Measurements from ENCODE around the gene LRCOL1. TPM values are rescaled to one million over a fixed set of nuclear protein-coding genes. Genes with fewer than 3 reads are reported as not detected.

Gene LRCOL1
- total and polyA plus RNA-seq, 2 experiments from 2014 or later, result 1.7 TPM; not detected in 1

DNA sequence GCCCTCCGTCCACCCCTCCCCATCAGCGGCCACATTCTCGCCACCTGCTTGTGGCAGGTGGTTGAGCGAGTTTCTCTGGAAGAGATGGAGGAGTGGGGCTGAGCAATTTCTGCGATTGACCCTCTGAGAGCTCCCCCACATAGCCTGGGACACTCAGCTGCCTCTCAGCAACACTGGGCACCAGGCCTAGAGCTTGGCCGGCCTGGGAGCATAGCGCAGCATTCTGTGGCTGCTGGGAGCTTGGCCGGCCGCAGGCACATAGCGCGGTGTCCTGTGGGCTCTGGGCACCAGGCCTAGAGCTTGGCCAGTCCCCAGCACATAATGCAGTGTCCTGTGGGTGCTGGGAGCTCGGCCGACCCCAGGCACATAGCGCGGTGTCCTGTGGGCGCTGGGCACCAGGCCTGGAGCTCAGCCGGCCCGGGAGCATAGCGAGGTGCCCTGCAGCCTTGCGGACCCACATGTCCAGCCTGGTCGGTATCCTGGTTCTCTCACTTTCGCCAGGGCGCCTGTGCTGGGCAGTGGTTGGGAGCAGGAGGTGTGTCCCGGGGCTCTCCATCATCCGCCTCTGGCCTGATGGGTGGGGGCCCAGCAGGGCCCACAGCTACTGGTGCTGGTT, 43.8 kb downstream of the LRCOL1 start:
- no peak overlapping the region for H3K4me3 ChIP-seq
- H3K36me3 ChIP-seq (ENCODE audit: insufficient read depth), result no peaks in the 10 kb centered on the region; the same call in 1 of the 2 replicates
- H4K20me1 ChIP-seq (replicated peaks; ENCODE audit: insufficient read depth), result peaks cover 32% of the 10 kb centered on the region
- no peak overlapping the region for H3K27ac Mint-ChIP-seq
- H3F3A ChIP-seq (replicated peaks; ENCODE audit: low read depth), result no peaks in the 10 kb centered on the region
- H2AFZ ChIP-seq, result no peak overlapping the region
- peaks cover 12% of the 10 kb centered on the region for H3K27me3 Mint-ChIP-seq (ENCODE audit: insufficient read depth, low read depth, poor library complexity)
- H3K4me2 ChIP-seq, result no peak overlapping the region
- TF ChIP-seq, protein P1, sequence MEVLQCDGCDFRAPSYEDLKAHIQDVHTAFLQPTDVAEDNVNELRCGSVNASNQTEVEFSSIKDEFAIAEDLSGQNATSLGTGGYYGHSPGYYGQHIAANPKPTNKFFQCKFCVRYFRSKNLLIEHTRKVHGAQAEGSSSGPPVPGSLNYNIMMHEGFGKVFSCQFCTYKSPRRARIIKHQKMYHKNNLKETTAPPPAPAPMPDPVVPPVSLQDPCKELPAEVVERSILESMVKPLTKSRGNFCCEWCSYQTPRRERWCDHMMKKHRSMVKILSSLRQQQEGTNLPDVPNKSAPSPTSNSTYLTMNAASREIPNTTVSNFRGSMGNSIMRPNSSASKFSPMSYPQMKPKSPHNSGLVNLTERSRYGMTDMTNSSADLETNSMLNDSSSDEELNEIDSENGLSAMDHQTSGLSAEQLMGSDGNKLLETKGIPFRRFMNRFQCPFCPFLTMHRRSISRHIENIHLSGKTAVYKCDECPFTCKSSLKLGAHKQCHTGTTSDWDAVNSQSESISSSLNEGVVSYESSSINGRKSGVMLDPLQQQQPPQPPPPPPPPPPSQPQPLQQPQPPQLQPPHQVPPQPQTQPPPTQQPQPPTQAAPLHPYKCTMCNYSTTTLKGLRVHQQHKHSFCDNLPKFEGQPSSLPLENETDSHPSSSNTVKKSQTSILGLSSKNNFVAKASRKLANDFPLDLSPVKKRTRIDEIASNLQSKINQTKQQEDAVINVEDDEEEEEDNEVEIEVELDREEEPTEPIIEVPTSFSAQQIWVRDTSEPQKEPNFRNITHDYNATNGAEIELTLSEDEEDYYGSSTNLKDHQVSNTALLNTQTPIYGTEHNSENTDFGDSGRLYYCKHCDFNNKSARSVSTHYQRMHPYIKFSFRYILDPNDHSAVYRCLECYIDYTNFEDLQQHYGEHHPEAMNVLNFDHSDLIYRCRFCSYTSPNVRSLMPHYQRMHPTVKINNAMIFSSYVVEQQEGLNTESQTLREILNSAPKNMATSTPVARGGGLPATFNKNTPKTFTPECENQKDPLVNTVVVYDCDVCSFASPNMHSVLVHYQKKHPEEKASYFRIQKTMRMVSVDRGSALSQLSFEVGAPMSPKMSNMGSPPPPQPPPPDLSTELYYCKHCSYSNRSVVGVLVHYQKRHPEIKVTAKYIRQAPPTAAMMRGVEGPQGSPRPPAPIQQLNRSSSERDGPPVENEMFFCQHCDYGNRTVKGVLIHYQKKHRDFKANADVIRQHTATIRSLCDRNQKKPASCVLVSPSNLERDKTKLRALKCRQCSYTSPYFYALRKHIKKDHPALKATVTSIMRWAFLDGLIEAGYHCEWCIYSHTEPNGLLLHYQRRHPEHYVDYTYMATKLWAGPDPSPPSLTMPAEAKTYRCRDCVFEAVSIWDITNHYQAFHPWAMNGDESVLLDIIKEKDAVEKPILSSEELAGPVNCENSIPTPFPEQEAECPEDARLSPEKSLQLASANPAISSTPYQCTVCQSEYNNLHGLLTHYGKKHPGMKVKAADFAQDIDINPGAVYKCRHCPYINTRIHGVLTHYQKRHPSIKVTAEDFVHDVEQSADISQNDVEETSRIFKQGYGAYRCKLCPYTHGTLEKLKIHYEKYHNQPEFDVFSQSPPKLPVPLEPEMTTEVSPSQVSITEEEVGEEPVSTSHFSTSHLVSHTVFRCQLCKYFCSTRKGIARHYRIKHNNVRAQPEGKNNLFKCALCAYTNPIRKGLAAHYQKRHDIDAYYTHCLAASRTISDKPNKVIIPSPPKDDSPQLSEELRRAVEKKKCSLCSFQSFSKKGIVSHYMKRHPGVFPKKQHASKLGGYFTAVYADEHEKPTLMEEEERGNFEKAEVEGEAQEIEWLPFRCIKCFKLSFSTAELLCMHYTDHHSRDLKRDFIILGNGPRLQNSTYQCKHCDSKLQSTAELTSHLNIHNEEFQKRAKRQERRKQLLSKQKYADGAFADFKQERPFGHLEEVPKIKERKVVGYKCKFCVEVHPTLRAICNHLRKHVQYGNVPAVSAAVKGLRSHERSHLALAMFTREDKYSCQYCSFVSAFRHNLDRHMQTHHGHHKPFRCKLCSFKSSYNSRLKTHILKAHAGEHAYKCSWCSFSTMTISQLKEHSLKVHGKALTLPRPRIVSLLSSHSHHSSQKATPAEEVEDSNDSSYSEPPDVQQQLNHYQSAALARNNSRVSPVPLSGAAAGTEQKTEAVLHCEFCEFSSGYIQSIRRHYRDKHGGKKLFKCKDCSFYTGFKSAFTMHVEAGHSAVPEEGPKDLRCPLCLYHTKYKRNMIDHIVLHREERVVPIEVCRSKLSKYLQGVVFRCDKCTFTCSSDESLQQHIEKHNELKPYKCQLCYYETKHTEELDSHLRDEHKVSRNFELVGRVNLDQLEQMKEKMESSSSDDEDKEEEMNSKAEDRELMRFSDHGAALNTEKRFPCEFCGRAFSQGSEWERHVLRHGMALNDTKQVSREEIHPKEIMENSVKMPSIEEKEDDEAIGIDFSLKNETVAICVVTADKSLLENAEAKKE (CRISPR knock-in tag; IDR thresholded peaks at IDR 0.05), result no peak
- TF ChIP-seq, protein P2, sequence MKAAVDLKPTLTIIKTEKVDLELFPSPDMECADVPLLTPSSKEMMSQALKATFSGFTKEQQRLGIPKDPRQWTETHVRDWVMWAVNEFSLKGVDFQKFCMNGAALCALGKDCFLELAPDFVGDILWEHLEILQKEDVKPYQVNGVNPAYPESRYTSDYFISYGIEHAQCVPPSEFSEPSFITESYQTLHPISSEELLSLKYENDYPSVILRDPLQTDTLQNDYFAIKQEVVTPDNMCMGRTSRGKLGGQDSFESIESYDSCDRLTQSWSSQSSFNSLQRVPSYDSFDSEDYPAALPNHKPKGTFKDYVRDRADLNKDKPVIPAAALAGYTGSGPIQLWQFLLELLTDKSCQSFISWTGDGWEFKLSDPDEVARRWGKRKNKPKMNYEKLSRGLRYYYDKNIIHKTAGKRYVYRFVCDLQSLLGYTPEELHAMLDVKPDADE (IDR thresholded peaks at IDR 0.05), result no peak
- TF ChIP-seq EZH2phosphoT487 (IDR thresholded peaks at IDR 0.05; ENCODE audit: unreplicated experiment) (no peak), ZNF114 (CRISPR knock-in tag; IDR thresholded peaks at IDR 0.05) (no peak), JUNB (IDR thresholded peaks at IDR 0.05; ENCODE audit: unreplicated experiment) (no peak), EZH2 (IDR thresholded peaks at IDR 0.05; ENCODE audit: low read depth, unreplicated experiment) (no peak)
- TF ChIP-seq, protein P3, sequence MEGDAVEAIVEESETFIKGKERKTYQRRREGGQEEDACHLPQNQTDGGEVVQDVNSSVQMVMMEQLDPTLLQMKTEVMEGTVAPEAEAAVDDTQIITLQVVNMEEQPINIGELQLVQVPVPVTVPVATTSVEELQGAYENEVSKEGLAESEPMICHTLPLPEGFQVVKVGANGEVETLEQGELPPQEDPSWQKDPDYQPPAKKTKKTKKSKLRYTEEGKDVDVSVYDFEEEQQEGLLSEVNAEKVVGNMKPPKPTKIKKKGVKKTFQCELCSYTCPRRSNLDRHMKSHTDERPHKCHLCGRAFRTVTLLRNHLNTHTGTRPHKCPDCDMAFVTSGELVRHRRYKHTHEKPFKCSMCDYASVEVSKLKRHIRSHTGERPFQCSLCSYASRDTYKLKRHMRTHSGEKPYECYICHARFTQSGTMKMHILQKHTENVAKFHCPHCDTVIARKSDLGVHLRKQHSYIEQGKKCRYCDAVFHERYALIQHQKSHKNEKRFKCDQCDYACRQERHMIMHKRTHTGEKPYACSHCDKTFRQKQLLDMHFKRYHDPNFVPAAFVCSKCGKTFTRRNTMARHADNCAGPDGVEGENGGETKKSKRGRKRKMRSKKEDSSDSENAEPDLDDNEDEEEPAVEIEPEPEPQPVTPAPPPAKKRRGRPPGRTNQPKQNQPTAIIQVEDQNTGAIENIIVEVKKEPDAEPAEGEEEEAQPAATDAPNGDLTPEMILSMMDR (conservative IDR thresholded peaks at IDR 0.05; ENCODE audit: low read depth in 2 of 2), result no peak
- ATAC-seq (no peak), DNase-seq (ENCODE audit: low spot score) (no peak)
- H3K36me3 Mint-ChIP-seq (ENCODE audit: low read depth), result peaks cover 18% of the 10 kb centered on the region
- no peak overlapping the region for H3K4me3 Mint-ChIP-seq
- peaks cover 45% of the 10 kb centered on the region for H3K79me2 ChIP-seq (replicated peaks; ENCODE audit: insufficient read depth)
- H3K27me3 ChIP-seq (ENCODE audit: insufficient read depth), result no peaks in the 10 kb centered on the region
- no peak overlapping the region for H3K27ac ChIP-seq (ENCODE audit: low read depth)
- peaks cover 7% of the 10 kb centered on the region for H3K4me1 Mint-ChIP-seq
- H3K9me2 ChIP-seq (ENCODE audit: insufficient read depth), result no peaks in the 10 kb centered on the region
- no peaks in the 10 kb centered on the region; the same call in 2 of the 3 replicates for H3K9me3 Mint-ChIP-seq
- no peaks in the 10 kb centered on the region; the same call in 1 of the 2 replicates for H3K4me1 ChIP-seq (ENCODE audit: insufficient read depth)
